ENCODE results near the gene CTNND1.

- TF ChIP-seq CTCF (IDR thresholded peaks at IDR 0.05; ENCODE audit: insufficient read depth, low read length, poor library complexity, severe bottlenecking) = no peak
- no peak for TF ChIP-seq EZH2phosphoT487 (conservative IDR thresholded peaks at IDR 0.05; ENCODE audit: low read length)
Measured at GRCh38 chr11:57751176-57751575, 10.4 kb upstream of the CTNND1 start.

Data from SU-DHL-6 (cell line).